ENCODE measurements around the gene MAD1L1. TPM values are rescaled to one million over a fixed set of nuclear protein-coding genes. Genes with fewer than 3 reads are reported as not detected.

The MAD1L1 gene
- total RNA-seq, 1 experiment from 2014 or later, result 163 TPM

DNA sequence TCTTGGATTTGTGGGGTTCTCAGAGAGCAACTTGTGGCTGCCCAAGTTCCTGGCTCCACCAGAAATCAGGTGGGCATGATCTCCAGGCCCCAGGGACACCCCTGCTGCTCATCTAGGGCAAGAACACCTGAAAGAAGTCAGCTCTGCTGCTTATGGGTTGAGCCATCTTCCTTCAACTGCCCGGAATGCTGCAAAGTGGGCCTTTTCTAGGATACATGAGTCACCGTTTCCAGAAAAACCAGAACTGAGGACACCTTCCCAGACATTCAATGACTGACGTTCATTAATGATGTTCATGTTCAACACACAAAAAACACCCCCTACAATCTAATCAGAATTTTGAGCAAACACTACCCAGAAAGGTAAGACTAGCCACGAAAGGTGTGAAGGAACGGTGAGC is 98.0 kb downstream of the MAD1L1 start:
- in situ Hi-C loops (cut with HindIII; ENCODE audit: low sequenced_read_pairs), result no loop called here
- no peak for DNase-seq (ENCODE audit: low spot score)

DNA sequence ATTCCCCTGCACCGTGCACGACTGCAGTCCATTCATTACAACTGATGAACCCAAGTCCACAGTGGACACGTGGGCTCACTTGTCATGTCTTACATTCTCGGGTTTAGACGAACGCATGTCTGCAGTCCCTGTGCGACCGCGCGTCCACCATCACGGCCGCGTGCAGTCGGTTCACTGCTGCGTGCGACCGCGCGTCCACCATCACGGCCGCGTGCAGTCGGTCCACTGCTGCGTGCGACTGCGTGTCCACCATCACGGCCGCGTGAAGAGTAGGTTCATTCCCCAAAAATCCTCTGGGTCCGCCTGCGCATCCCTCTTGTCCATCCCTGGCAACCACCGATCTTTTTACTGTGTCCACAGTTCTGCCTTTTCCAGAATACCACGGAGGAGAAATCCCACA is 100.5 kb downstream of the MAD1L1 start:
- in situ Hi-C loops (cut with HindIII; ENCODE audit: low sequenced_read_pairs), result no loop called here
- no peak for DNase-seq (ENCODE audit: low spot score)

DNA sequence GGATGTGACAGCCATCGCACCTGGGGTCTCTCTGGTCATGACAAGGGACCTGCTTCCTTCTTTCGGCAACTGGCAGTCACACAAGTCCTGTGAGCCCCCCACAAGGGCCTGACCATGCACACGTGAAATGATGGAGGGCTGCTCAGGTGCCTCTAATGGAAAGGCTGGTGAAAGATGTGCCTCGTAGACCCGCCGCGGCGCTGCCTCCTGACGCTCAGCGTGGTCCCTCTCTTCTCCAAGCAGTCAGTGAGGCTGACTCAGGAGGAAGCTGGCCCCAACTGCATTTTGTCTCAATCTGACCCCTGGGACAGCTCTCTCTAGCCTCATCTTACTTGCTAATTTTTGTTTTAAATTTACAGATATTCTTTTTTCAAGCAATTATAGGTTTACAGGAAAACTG is 100.9 kb downstream of the MAD1L1 start:
- no peak for DNase-seq (ENCODE audit: low spot score)
- in situ Hi-C loops (cut with HindIII; ENCODE audit: low sequenced_read_pairs), result no loop called here

DNA sequence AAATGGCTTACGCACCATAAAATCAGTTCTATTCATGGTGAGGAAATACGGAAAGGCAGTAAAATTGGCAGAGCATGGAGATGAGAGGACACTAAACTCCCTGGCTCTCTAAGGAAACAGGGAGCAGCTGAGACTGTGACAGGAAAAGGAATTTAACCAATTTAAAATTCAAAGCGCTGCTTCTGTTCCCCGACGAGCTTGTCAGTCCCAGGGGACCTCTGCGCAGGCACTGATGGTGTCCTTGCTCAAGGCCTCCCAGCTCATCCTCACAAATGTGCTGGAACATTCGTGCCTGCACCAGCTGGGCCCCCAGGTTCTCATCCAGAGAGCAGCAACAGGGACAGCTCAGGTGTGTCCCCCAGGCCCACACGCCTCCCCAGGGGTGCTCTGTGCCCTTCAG is 101.4 kb downstream of the MAD1L1 start:
- DNase-seq (ENCODE audit: low spot score), result no peak
- in situ Hi-C loops (cut with HindIII; ENCODE audit: low sequenced_read_pairs), result no loop called here

DNA sequence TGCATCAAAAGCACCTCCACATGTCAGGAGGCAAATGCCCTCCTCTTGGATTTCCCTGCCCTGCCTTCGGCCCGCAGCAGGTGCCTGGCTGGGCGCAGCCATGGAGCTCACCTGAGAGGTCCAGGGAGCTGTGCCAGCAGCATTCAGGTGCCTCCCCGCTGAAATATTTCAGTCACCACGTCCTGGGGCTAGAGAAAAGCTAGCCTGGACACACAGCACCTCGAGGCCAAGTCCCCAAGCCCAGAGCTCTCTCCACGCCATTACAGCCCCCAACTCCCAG is 102.7 kb downstream of the MAD1L1 start:
- in situ Hi-C loops (cut with HindIII; ENCODE audit: low sequenced_read_pairs), result no loop called here
- DNase-seq (ENCODE audit: low spot score), result no peak

DNA sequence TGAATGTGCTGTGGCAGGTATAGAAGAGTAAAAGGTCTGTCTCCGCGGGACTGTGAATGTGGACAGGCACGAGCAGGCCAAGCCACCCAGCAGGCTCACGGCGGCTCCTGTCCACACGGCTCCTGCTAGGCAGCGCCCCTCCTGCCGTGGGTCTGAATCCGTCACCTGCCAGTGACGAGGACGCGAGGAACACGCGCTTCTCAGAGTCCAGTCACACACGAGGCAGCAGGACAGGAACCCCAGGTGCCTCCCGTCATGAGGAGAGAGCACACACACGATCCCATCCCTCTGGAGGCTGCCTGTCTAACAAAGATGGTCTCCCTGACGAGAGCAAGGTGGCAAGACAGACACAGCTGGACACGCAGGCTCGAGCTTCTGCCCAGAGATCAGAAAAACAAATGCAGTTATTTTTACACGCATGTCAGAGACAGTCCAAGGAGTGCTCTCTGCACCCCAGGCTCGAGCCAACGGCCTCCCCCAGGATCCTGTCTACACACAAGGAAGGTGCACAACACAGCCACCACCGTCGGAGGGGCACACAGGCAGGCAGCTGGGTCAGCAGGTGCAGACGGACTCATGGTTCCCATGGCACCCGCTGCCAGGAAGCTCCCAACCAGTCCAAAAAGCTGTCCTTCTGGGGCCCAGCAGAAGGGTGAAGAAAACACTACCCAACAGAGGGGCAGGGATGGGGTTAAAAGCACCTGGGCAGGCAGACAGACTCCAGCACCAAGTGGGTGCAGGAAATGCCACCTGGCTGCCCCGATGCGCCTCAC is 103.2 kb downstream of the MAD1L1 start:
- in situ Hi-C loops (cut with HindIII; ENCODE audit: low sequenced_read_pairs), result no loop called here
- no peak for DNase-seq (ENCODE audit: low spot score)

DNA sequence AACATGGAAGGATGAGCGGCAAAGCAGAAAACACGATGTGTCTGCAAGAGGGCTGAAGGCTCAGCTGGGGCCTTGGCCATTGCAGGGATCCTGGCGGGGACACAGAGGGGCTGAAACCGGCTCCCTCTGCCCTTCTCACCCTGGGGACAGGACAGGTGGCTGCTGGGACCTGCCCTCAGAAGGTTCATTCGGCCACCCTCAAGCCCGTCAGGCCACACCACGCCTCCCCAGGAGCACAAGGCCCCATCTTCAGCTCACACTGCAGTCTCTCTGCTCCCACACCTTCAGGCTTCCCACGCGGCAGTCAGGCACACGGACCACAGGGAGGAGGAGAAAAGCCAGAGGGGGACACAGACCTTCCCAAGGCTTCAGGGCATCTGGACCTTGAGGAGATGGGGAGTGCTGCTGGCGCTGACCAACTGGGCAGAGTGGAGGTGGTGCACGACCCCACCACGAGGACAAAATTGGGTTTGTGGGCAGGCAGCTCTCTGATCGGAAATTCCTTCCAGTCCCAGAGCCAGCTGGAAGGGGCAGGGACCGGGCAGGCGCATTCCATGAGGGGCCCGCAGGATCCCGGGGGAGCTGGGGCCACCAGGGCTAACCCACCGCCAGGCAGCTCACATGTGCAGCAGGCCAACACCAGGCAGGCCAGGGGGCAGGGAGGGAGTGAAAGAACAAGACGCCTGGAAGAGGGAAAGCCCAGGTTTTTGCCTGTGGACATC is 104.0 kb downstream of the MAD1L1 start:
- in situ Hi-C loops (cut with HindIII; ENCODE audit: low sequenced_read_pairs), result no loop called here
- DNase-seq (ENCODE audit: low spot score), result no peak

DNA sequence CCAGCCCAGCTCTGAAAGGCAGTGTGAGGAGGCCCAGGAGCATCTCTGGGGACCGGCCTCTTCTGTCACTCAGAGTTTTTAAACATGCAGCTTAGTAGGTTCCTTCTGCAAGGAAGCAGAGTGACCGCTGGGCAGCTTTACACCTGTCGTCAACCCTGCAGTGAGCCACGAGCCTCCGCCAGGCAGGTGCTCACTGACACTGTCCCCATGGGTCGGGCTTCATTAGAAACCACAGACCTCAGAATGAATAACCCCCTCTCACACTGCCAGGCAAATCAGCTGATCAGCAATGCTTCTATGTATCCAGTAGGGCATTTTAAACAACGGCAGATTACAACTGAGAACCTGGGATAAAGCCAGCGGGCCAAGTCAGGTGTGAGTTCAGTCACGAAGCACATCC is 106.1 kb downstream of the MAD1L1 start:
- DNase-seq (ENCODE audit: low spot score), result no peak
- in situ Hi-C loops (cut with HindIII; ENCODE audit: low sequenced_read_pairs), result no loop called here

DNA sequence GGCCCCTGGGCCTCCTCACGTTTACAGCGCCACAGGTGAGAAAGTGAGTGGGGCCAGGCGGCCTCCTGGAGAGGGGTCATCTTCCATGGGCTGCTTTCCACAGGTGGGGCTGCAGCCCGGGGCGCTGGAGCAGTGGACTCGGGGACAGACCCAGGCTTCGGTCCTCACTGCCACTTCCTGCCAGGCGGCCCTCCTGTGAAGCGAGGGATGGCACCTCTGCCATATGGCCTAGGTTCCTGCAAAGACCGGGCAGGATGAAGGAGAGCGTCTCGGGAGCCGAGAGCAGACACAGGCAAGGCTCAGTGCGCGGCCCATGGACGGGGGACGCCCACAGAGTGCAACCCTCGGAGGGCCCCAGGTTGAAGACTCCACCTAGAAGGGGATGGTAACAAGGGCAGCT is 106.8 kb downstream of the MAD1L1 start:
- no peak for DNase-seq (ENCODE audit: low spot score)
- in situ Hi-C loops (cut with HindIII; ENCODE audit: low sequenced_read_pairs), result no loop called here

DNA sequence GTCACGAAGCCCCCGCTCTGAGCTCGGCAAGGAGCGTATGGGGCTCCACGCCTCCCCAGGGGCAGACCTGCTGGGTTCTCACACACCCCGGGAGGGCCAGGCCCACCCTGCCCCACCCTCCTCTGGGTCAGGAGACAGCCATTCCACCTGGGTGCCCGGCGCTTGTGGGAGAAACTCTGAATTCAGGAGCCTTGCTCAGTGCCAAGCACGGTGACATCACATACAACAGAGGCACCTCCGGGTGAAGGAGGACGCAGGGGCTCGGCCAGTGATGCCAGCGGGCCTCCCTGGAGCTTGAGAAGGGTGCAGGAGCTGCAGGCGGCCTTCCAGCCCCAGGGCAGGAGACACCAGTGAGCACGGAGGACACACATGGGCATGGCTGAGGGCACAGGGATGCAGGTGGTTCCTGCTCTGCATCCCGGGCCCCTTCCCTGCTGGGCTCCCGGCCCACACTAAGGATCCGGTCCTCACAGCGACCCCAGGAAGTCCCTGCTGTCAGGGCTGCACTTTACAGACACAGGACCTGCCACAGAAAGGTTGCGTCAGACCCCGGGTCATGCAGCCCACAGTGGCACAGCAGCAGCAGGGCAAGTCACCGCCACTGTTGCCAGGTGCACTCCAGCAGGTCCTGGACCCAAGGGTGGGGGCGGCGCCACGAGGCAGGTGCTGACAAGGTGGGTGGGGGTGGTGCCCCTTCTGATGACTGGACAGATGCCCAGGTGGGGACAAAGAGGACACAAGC is 108.0 kb downstream of the MAD1L1 start:
- in situ Hi-C loops (cut with HindIII; ENCODE audit: low sequenced_read_pairs), result no loop called here
- no peak for DNase-seq (ENCODE audit: low spot score)

DNA sequence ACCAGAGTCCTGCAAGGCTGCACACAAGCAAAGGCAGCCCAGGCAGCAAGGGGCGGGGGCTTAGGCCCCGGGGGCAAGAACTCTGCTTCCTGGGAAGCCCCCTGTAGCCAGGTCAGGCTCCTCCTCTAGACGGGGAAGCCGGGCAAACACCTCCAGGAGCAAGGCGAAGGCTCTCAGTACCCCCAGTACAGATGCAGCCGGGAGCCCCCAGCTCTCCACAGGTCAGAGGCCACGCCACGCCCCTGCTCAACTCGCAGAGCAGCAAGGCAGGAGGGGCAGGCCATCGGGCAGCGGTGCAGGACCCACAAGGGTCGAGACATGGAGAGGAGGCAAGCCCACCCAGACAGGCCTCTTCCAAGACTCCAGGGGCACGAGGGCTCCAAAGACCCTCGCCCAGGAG is 108.8 kb downstream of the MAD1L1 start:
- in situ Hi-C loops (cut with HindIII; ENCODE audit: low sequenced_read_pairs), result no loop called here
- no peak for DNase-seq (ENCODE audit: low spot score)

DNA sequence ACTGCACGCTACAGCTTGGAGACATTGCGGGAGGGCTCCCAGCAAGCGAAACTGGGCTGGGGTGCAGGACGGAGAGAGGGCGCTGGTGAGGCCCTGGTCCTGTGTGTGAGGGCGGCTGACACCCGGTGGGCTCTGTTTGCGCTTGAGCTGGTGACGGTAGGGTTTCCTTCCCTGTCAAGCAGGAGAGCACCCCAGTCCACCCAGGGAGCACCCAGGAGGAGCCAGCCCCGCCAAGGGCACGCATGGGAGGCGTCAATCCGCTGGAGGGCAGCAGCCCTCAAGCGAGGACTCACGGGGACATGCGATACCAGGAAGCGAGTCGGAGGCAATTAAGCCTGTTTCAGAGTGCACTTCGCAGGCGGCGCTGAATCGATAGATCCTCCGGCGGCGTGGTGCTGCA is 109.4 kb downstream of the MAD1L1 start:
- DNase-seq (ENCODE audit: low spot score), result no peak
- in situ Hi-C loops (cut with HindIII; ENCODE audit: low sequenced_read_pairs), result no loop called here

DNA sequence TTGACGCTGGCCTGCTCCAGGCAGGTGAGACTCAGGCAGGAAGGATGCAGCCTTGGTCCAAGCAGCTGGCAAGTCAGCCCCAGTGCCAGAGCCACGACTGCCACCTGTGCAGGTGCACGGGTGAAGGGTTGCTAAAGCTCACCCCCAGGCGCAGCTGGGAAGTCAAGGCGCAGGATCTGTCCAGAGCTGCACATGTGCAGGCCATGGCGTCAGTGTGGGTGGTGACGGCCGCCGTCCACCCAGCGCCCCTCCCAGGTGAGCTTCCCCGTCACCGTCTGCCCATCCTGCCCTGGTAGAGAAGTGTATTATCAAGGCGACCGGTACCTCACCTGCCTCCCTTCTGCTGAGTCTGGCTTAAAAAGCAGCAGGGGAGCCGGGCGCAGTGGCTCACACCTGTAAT is 110.1 kb downstream of the MAD1L1 start:
- DNase-seq (ENCODE audit: low spot score), result no peak
- in situ Hi-C loops (cut with HindIII; ENCODE audit: low sequenced_read_pairs), result no loop called here

DNA sequence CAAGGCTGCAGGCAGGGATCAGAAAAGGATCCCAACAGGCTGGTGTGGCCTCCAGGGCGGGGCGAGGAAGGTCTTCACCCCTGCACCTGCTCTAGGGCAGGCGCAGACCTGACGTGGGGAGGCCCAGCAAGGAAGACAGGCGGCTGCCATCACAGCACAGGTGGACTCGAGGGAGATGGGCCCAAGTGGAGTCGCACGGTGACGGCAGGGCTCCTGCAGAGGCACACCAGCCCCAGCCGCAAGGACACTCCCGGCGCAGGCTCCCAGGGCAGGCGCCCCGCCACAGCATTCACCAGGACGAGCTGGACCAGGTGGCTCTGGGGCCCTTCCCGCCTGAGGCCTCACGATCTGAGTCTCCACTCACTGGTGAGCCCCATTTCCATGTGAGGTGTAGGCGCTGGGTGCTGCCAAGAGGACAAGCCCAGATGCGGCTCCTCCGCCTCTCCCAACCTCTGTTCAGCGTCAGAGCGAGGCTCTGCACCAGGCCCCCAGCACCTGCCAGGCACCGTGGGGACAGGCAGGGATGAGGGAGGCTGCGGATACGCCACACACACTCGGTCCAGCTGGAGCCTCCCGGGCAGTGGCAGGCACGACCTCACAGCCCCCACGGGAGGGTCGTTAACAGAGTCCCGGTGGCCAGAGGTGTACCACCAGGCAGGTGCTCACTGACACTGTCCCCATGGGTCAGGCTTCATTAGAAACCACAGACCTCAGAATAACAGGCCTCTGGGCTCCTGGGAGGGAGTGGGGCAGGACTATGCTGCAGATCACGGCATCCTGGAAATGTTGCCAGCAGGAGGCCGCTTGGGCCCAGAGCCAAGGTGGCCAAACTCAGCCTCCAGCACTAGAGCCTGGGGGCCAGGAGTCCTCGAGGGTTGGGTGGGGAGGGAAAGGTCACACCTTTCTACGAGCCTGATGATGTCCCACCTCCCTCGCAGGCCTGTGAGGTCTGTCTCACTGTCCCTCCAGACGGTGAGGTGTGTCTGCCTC is 111.6 kb downstream of the MAD1L1 start:
- no peak for DNase-seq (ENCODE audit: low spot score)

DNA sequence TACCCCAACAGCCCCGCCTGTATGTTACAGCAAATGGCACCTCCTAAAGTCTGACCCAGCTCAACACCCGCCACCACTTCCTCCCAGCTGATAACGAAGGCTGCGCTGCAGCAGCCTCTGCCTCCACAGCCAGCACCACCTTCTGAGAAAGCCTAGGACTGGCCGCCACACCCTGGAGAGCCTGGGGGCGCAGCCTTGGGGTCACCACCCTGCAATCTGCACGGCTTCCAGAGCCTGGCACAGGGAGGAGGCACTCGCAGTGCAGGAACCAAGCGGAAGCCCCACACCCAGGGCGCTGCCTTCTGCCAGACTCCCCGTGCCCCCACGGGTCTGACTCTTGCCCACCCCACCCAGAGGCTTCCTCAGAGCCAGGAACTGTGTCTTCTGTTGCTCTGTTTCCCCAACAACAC is 112.5 kb downstream of the MAD1L1 start:
- in situ Hi-C loops (cut with HindIII; ENCODE audit: low sequenced_read_pairs), result no loop called here
- no peak for DNase-seq (ENCODE audit: low spot score)

More for the DNA sequence above, 111.6 kb downstream of the MAD1L1 start:
- in situ Hi-C loops (cut with HindIII; ENCODE audit: low sequenced_read_pairs), result no loop called here

DNA sequence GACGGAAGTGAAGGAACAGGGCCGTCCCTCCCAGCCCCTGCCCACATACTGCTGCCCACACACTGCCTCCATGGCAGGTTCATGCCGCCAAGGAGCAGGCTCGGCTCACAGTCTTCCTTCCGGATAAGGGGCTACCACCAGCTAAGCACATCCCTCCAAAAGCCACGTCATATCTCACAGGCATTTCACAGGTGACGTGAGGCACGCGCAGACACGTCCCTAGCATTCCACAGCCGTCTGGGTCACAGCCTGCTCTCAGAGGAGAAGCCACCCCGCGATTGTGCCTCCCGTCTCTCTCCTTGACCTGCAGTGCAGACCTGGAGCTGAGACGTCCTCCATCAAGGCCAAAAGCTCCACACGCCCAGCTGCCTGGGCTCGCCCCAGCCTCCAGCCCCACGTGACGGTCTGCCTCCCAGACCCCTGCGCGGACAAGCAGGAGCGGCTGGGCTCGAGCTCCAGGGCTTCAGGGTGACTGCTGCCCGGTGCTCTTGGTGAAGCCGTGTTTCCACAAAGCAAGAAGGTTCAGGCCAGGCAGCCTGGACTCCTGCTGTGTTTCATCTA is 114.0 kb downstream of the MAD1L1 start:
- no peak for DNase-seq (ENCODE audit: low spot score)
- in situ Hi-C loops (cut with HindIII; ENCODE audit: low sequenced_read_pairs), result no loop called here

DNA sequence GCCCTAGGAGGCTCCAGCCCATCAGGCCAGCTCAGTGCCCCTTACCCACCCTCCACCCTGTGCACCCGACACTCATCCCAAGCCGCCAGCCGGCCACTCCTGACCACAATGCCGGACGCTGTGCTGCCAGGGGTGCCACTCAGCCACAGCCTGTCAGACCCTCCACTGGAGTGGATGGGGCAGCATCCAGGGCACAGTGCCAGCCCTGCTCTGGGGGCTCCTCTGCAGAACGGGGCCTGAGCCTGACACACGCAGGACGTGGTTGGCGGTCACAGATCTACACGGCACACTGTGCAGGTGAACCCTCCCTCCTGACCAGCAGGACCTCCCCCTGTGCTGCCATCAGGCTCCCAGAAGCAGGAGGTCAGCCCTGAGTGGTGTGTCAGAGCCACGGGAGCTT is 114.7 kb downstream of the MAD1L1 start:
- in situ Hi-C loops (cut with HindIII; ENCODE audit: low sequenced_read_pairs), result no loop called here
- no peak for DNase-seq (ENCODE audit: low spot score)

DNA sequence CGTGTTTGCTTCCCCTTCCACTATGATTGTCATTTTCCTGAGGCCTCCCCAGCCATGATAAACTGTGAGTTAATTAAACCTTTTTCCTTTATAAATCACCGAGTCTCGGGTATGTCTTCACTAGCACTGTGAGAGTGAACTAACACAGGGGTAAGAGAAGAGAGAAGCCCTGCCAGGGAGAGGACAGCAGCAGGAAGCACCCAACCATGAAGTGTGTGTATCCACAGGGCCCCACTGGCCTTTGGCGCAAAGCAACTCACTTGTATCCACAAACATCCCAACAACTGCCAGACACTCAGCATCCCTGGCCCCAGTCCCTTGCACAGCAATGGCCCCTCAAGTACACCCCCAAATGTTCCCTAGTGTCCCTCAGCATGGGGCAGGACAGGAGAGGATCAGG is 115.1 kb downstream of the MAD1L1 start:
- in situ Hi-C loops (cut with HindIII; ENCODE audit: low sequenced_read_pairs), result no loop called here

DNA sequence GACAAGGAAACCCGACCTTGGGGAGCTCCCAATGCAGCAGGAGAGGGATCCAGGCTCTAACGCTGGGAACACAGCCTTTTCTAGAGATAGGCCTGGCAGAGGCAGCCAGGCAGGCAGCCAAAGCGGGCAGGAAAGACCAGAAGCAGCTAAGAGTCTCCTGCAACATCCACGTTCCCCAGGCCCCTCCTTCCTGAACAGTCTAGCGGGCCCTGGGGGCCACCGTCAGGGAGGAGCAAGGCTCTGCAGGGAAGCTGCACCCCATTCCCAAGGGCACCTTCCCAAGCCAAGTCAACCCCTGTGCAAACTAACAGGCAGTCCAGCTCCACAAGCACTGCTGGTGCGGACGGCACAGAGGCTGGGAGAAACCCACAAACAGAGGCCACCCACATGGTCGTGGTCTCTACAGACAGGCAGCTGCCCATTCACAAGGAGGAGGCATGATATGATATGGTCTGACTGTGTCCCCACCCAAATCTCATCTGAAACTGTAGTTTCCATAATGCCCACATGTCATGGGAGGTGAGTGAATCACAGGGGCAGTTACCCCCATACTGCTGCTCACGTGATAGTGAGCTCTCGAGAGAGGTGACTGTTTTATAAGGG is 115.7 kb downstream of the MAD1L1 start:
- peak; percentile 61 for DNase-seq (ENCODE audit: low spot score)
- in situ Hi-C loops (cut with HindIII; ENCODE audit: low sequenced_read_pairs), result no loop called here

More for the DNA sequence above, 115.1 kb downstream of the MAD1L1 start:
- DNase-seq (ENCODE audit: low spot score), result no peak

Measured in G401 (cell line).